SU-DHL-6 (cell line): ENCODE results near the gene HNRNPAB.

ENCODE experiments used
- H2AFZ ChIP-seq: fragments of 200-600 bp; sonication (generic); 2 replicates; pipeline ENCODE4 v1.6.1; 2014; ENCODE audit warnings: low read depth, mild to moderate bottlenecking, moderate library complexity, mixed read lengths, antibody characterized with exemption, low read length; ENCODE audit not compliant: severe bottlenecking
- H3F3A ChIP-seq: fragments of 200-600 bp; shearing (Covaris generic); 2 replicates; pipeline ENCODE4 v1.6.0; 2016; ENCODE audit warnings: antibody characterized with exemption, mild to moderate bottlenecking; ENCODE audit not compliant: insufficient read depth
- H3K27ac ChIP-seq: fragments of 200-600 bp; sonication (generic); 2 replicates; pipeline ENCODE4 v1.5.1; 2016; ENCODE audit warnings: low read depth, mild to moderate bottlenecking, low read length, moderate library complexity, mixed read lengths
- H3K27me3 ChIP-seq: fragments of 200-600 bp; sonication (generic), shearing (Covaris generic); 2 replicates; pipeline ENCODE4 v1.6.0; 2014; ENCODE audit warnings: mild to moderate bottlenecking, low read length
- H3K36me3 ChIP-seq: fragments of 200-600 bp; sonication (generic); 2 replicates; pipeline ENCODE4 v1.6.1; 2014; ENCODE audit warnings: mild to moderate bottlenecking, low read length, mixed read lengths
- H3K4me2 ChIP-seq: fragments of 300-600, 200-600 bp; shearing (Covaris generic), sonication (generic); 2 replicates; pipeline ENCODE4 v1.6.0; 2014; ENCODE audit warnings: low read length, low read depth, mild to moderate bottlenecking; ENCODE audit not compliant: poor library complexity, severe bottlenecking
- H3K4me3 ChIP-seq: fragments of 200-600 bp; sonication (generic); 2 replicates; pipeline ENCODE4 v1.5.1; 2014; ENCODE audit warnings: antibody characterized with exemption, low read length, mild to moderate bottlenecking, mixed read lengths; ENCODE audit not compliant: insufficient read depth, poor library complexity, severe bottlenecking
- H3K79me2 ChIP-seq: fragments of 200-600 bp; sonication (generic); 2 replicates; pipeline ENCODE4 v1.6.1; 2014; ENCODE audit warnings: mild to moderate bottlenecking, low read length, moderate library complexity; ENCODE audit not compliant: insufficient read depth
- H3K9ac ChIP-seq: fragments of 200-600 bp; sonication (generic); 2 replicates; pipeline ENCODE4 v1.7.0; 2014; ENCODE audit warnings: mild to moderate bottlenecking, low read length
- H3K9me2 ChIP-seq: fragments of 200-600 bp; sonication (generic); replicated peaks from 2 replicates; pipeline ENCODE4 v1.6.1; 2014; ENCODE audit warnings: low read length; ENCODE audit not compliant: insufficient read depth
- H3K9me3 ChIP-seq: fragments of 200-600 bp; sonication (generic); 2 replicates; pipeline ENCODE4 v1.6.1; 2014; ENCODE audit warnings: low read length, mixed read lengths; ENCODE audit not compliant: insufficient read depth
- H4K20me1 ChIP-seq: fragments of 200-600 bp; sonication (generic); 2 replicates; pipeline ENCODE4 v1.6.1; 2014; ENCODE audit warnings: low read depth, mild to moderate bottlenecking, antibody characterized with exemption, low read length, moderate library complexity, mixed read lengths
- CTCF ChIP-seq: fragments of 200-600 bp; sonication (generic); IDR thresholded peaks from one replicate; pipeline ENCODE4 v1.5.1; 2017; ENCODE audit warnings: antibody characterized with exemption, mild to moderate bottlenecking, low read length, moderate library complexity; ENCODE audit not compliant: insufficient read depth, poor library complexity, severe bottlenecking
- EZH2phosphoT487 ChIP-seq: fragments of 200-600 bp; sonication (generic), shearing (Covaris generic); conservative IDR thresholded peaks from 2 replicates; pipeline ENCODE4 v1.6.1; 2018; ENCODE audit warnings: mild to moderate bottlenecking, antibody characterized with exemption, low read length, moderate library complexity, mixed read lengths

The HNRNPAB gene

GRCh38 chr5:178205749-178206047 lies 1.4 kb downstream of the HNRNPAB start:
- Histone ChIP-seq H4K20me1 (peaks cover 40% of the 10 kb centered on the region), H3F3A (peaks cover 54% of the 10 kb centered on the region), H3K27ac (peak overlapping the region; percentile 91), H2AFZ (no peak overlapping the region), H3K9me3 (no peaks in the 10 kb centered on the region), H3K27me3 (no peaks in the 10 kb centered on the region), H3K9me2 (no peaks in the 10 kb centered on the region), H3K9ac (peak overlapping the region; percentile 100), H3K36me3 (peaks cover 46% of the 10 kb centered on the region), H3K4me3 (peak overlapping the region; percentile 96), H3K4me2 (peak overlapping the region; percentile 97), H3K79me2 (peaks cover 48% of the 10 kb centered on the region)
- TF ChIP-seq EZH2phosphoT487, result no peak
- no peak for TF ChIP-seq CTCF

GRCh38 chr5:178206166-178207101 lies 2.1 kb downstream of the HNRNPAB start:
- Histone ChIP-seq H3K9me2 (no peaks in the 10 kb centered on the region), H2AFZ (no peak overlapping the region), H3K4me2 (peak overlapping the region; percentile 97), H3K9ac (peak overlapping the region; percentile 100), H3K27me3 (no peaks in the 10 kb centered on the region), H3F3A (peaks cover 61% of the 10 kb centered on the region), H3K36me3 (peaks cover 46% of the 10 kb centered on the region), H3K9me3 (no peaks in the 10 kb centered on the region), H4K20me1 (peaks cover 40% of the 10 kb centered on the region), H3K4me3 (peak overlapping the region; percentile 96), H3K27ac (peak overlapping the region; percentile 91; the same call in 1 of the 2 replicates), H3K79me2 (peaks cover 48% of the 10 kb centered on the region)
- no peak for TF ChIP-seq EZH2phosphoT487
- TF ChIP-seq CTCF, result no peak

- peaks cover 48% of the 10 kb centered on the region for H3K79me2 ChIP-seq
- H3K4me2 ChIP-seq, result peak overlapping the region; percentile 97
- H3K27ac ChIP-seq, result no peak overlapping the region
- H3K27me3 ChIP-seq, result no peaks in the 10 kb centered on the region
- no peak overlapping the region for H2AFZ ChIP-seq
- TF ChIP-seq CTCF, result no peak
- no peak for TF ChIP-seq EZH2phosphoT487
- H4K20me1 ChIP-seq, result peaks cover 40% of the 10 kb centered on the region
- no peak overlapping the region for H3K9ac ChIP-seq
- no peaks in the 10 kb centered on the region for H3K9me2 ChIP-seq
- H3K36me3 ChIP-seq, result peaks cover 50% of the 10 kb centered on the region
- H3F3A ChIP-seq, result peaks cover 70% of the 10 kb centered on the region
- no peak overlapping the region for H3K4me3 ChIP-seq
- H3K9me3 ChIP-seq, result no peaks in the 10 kb centered on the region
Observed at GRCh38 chr5:178207183-178207916, 3.0 kb downstream of the HNRNPAB start.
